ENCODE data around the gene TRIM52. TPM values are rescaled to one million over a fixed set of nuclear protein-coding genes. Genes with fewer than 3 reads are reported as not detected.
"Not testable (repeated sequence)": the region's sequence is repeated elsewhere in the genome, so short reads cannot be mapped to it uniquely, and the experiment has no call there.

TRIM52 gene
- total and polyA plus RNA-seq, 2 of the 13 experiments (the other 11 are each of a cell fraction or from before 2014, with no cell fraction given), result 7.2 to 11.6 TPM

- H3K9ac ChIP-seq (ENCODE audit: insufficient read depth, low read depth, low read length); POLR2A ChIA-PET; H4K20me1 ChIP-seq (ENCODE audit: insufficient read depth, low read length); H3K9me3 ChIP-seq (ENCODE audit: low read length); DNase-seq (ENCODE audit: low spot score); ATAC-seq; H3K4me3 ChIP-seq (replicated peaks in 1 of 3; ENCODE audit: insufficient read depth in 1 of 3, low read depth in 2 of 3, low read length in 3 of 3); in situ Hi-C loops (cut with HindIII; ENCODE audit: extremely low pct_ligation_motif_present, low pct_unique_long_range_greater_than_20kb); H3K36me3 ChIP-seq (replicated peaks in 1 of 2; ENCODE audit: control insufficient read depth in 1 of 2, insufficient read depth in 2 of 2, low read length in 2 of 2); H3K27me3 ChIP-seq (ENCODE audit: control insufficient read depth in 1 of 2, insufficient read depth in 2 of 2, low read length in 2 of 2); H3K27ac ChIP-seq (ENCODE audit: extremely low read length, insufficient read depth, low read length); BruUV-seq (replicated peaks); CTCF ChIA-PET (ENCODE audit: low intra/inter-chr PET ratio, low total read pairs); H3K4me1 ChIP-seq (ENCODE audit: insufficient read depth, low read length); intact Hi-C loops (cut with micrococcal nuclease; ENCODE audit: unreplicated experiment); H3K4me2 ChIP-seq (ENCODE audit: low read depth, low read length); H3K79me2 ChIP-seq (ENCODE audit: insufficient read depth, low read length); FAIRE-seq; H2AFZ ChIP-seq (ENCODE audit: low read length): not testable (repeated sequence)
- 57% methylated on average over 17 of the region's 17 CpGs for WGBS (ENCODE audit: low lambda C conversion rate)
- TF ChIP-seq, protein P1, sequence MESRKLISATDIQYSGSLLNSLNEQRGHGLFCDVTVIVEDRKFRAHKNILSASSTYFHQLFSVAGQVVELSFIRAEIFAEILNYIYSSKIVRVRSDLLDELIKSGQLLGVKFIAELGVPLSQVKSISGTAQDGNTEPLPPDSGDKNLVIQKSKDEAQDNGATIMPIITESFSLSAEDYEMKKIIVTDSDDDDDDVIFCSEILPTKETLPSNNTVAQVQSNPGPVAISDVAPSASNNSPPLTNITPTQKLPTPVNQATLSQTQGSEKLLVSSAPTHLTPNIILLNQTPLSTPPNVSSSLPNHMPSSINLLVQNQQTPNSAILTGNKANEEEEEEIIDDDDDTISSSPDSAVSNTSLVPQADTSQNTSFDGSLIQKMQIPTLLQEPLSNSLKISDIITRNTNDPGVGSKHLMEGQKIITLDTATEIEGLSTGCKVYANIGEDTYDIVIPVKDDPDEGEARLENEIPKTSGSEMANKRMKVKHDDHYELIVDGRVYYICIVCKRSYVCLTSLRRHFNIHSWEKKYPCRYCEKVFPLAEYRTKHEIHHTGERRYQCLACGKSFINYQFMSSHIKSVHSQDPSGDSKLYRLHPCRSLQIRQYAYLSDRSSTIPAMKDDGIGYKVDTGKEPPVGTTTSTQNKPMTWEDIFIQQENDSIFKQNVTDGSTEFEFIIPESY (CRISPR knock-in tag; IDR thresholded peaks at IDR 0.05), result peak; percentile 89; the same call in 1 of the 2 replicates
Measured at GRCh38 chr5:181210698-181211097, 50.2 kb downstream of the TRIM52 start.

DNA sequence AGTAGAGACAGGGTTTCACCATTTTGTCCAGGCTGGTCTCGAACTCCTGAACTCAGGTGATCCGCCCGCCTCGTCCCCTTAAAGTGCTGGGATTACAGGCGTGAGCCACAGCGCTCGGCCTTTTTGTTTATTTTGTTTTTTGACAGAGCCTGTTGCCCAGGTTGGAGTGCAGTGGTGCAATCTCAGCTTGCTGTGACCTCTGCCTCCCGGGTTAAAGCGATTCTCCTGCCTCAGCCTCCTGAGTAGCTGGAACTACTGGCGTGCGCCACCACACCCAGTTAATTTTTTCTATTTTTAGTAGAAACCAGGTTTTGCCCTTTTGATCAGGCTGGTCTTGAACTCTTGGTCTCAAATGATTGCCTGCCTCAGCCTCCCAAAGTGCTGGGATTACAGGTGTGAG lies 50.8 kb downstream of the TRIM52 start:
- intact Hi-C loops (cut with micrococcal nuclease; ENCODE audit: unreplicated experiment); H3K9me3 ChIP-seq (ENCODE audit: low read length); DNase-seq (ENCODE audit: low spot score); CTCF ChIA-PET (ENCODE audit: low intra/inter-chr PET ratio, low total read pairs); POLR2A ChIA-PET; FAIRE-seq; in situ Hi-C loops (cut with HindIII; ENCODE audit: extremely low pct_ligation_motif_present, low pct_unique_long_range_greater_than_20kb); H3K9ac ChIP-seq (ENCODE audit: insufficient read depth, low read depth, low read length); H3K27ac ChIP-seq (ENCODE audit: extremely low read length, insufficient read depth, low read length); H3K4me3 ChIP-seq (replicated peaks in 1 of 3; ENCODE audit: insufficient read depth in 1 of 3, low read depth in 2 of 3, low read length in 3 of 3); H3K36me3 ChIP-seq (replicated peaks in 1 of 2; ENCODE audit: control insufficient read depth in 1 of 2, insufficient read depth in 2 of 2, low read length in 2 of 2); BruUV-seq (replicated peaks); H4K20me1 ChIP-seq (ENCODE audit: insufficient read depth, low read length); H3K4me1 ChIP-seq (ENCODE audit: insufficient read depth, low read length); H3K79me2 ChIP-seq (ENCODE audit: insufficient read depth, low read length); ATAC-seq; H2AFZ ChIP-seq (ENCODE audit: low read length); H3K4me2 ChIP-seq (ENCODE audit: low read depth, low read length); TF ChIP-seq NR2F6 (CRISPR knock-in tag; IDR thresholded peaks at IDR 0.05): not testable (repeated sequence)
- peaks cover 0 to 14% of the 10 kb centered on the region in 2 experiments; a peak in 1 of 5 replicates for H3K27me3 ChIP-seq (ENCODE audit: control insufficient read depth in 1 of 2, insufficient read depth in 2 of 2, low read length in 2 of 2)
- WGBS (ENCODE audit: low lambda C conversion rate), result 16% methylated on average over 9 of the region's 11 CpGs
- TF ChIP-seq NR2F6 (IDR thresholded peaks at IDR 0.05) (peak; percentile 22; the same call in 1 of the 2 replicates), ZNF460 (CRISPR knock-in tag; IDR thresholded peaks at IDR 0.05; ENCODE audit: borderline replicate concordance) (peak; percentile 82), ZMYM3 (CRISPR knock-in tag; IDR thresholded peaks at IDR 0.05) (0 out of 2 replicates have a peak, but pooled peaks have one; percentile 18)

GRCh38 chr5:181209006-181209405 lies 51.9 kb downstream of the TRIM52 start:
- H3K27ac ChIP-seq (ENCODE audit: extremely low read length, insufficient read depth, low read length); H3K9ac ChIP-seq (ENCODE audit: insufficient read depth, low read depth, low read length); H3K4me3 ChIP-seq (replicated peaks in 1 of 3; ENCODE audit: insufficient read depth in 1 of 3, low read depth in 2 of 3, low read length in 3 of 3); ATAC-seq; BruUV-seq (replicated peaks); intact Hi-C loops (cut with micrococcal nuclease; ENCODE audit: unreplicated experiment); H2AFZ ChIP-seq (ENCODE audit: low read length); H4K20me1 ChIP-seq (ENCODE audit: insufficient read depth, low read length); H3K79me2 ChIP-seq (ENCODE audit: insufficient read depth, low read length); FAIRE-seq; H3K36me3 ChIP-seq (replicated peaks in 1 of 2; ENCODE audit: control insufficient read depth in 1 of 2, insufficient read depth in 2 of 2, low read length in 2 of 2); POLR2A ChIA-PET; CTCF ChIA-PET (ENCODE audit: low intra/inter-chr PET ratio, low total read pairs); H3K4me2 ChIP-seq (ENCODE audit: low read depth, low read length); in situ Hi-C loops (cut with HindIII; ENCODE audit: extremely low pct_ligation_motif_present, low pct_unique_long_range_greater_than_20kb); H3K9me3 ChIP-seq (ENCODE audit: low read length); DNase-seq (ENCODE audit: low spot score): not testable (repeated sequence)
- Histone ChIP-seq H3K27me3 (ENCODE audit: control insufficient read depth in 1 of 2, insufficient read depth in 2 of 2, low read length in 2 of 2) (peaks cover under 1 to 23% of the 10 kb centered on the region in 2 experiments; a peak in 3 of 5 replicates), H3K4me1 (ENCODE audit: insufficient read depth, low read length) (peaks cover 14% of the 10 kb centered on the region)
- 72% methylated on average over 24 of the region's 24 CpGs for WGBS (ENCODE audit: low lambda C conversion rate)

Data from HepG2 (cell line).